Endothelial cell of umbilical vein (primary cell): Measurements from ENCODE around the gene KIF6. TPM values are rescaled to one million over a fixed set of nuclear protein-coding genes. Genes with fewer than 3 reads are reported as not detected.

Source experiments
- BruUV-seq: library from RNA; stranded (reverse); fragments of 400-500 nt; replicated peaks from 2 replicates; lab custom pipeline; 2021; lab: Mats Ljungman, UMichigan
- CTCF ChIA-PET: fragments of 300-600, 350-600 bp; sonication (Branson Sonifier 250); formaldehyde crosslinking; loops from one replicate; lab custom pipeline; 2021; ENCODE audit warnings: antibody characterized with exemption, inconsistent platforms; lab: Charles Lee
- POLR2A ChIA-PET: fragments of 300-600, 350-600 bp; sonication (Branson Sonifier 250); formaldehyde crosslinking; loops from one replicate; lab custom pipeline; 2021; ENCODE audit warnings: antibody characterized with exemption, inconsistent platforms; lab: Charles Lee
- DNase-seq: peaks from one replicate; pipeline ENCODE4 v3.0.0-alpha.2; 2011; ENCODE audit warnings: low read depth, low spot score
- FAIRE-seq: peaks from 2 replicates; lab custom pipeline; 2011; peaks lifted over from hg19 to GRCh38; lab: Jason Lieb, UNC
- H2AFZ ChIP-seq: 2 replicates; pipeline ENCODE4 v1.6.0; 2012; ENCODE audit warnings: low read depth, low read length, control low read depth, inconsistent platforms
- H3K27ac ChIP-seq: 2 replicates; pipeline ENCODE4 v1.5.1; 2011; ENCODE audit warnings: low read depth, mild to moderate bottlenecking, control low read depth, low read length, moderate library complexity; ENCODE audit not compliant: insufficient read depth
- H3K27me3 ChIP-seq, 2 experiments: 2 replicates each; pipeline versions ENCODE4 v1.6.0 to v1.6.1; 2011; ENCODE audit warnings: low read length in 2 of 2, mixed read lengths in 1 of 2; ENCODE audit not compliant: control insufficient read depth in 2 of 2, insufficient read depth in 2 of 2
- H3K36me3 ChIP-seq, 2 experiments: 2 replicates in 1 of 2; 3 replicates in 1 of 2; pipeline ENCODE4 v1.5.1; 2011; ENCODE audit warnings: low read length in 2 of 2, mild to moderate bottlenecking in 1 of 2, moderate library complexity in 1 of 2; ENCODE audit not compliant: control insufficient read depth in 2 of 2, insufficient read depth in 2 of 2; ENCODE audit errors: extremely low read depth in 1 of 2
- H3K4me1 ChIP-seq: 3 replicates; pipeline ENCODE4 v1.5.1; 2011; ENCODE audit warnings: mild to moderate bottlenecking, low read length; ENCODE audit not compliant: control insufficient read depth, insufficient read depth; ENCODE audit errors: extremely low read depth
- H3K4me2 ChIP-seq: 2 replicates; pipeline ENCODE4 v1.6.1; 2011; ENCODE audit warnings: low read length, control low read depth, mixed read lengths; ENCODE audit not compliant: insufficient read depth
- H3K4me3 ChIP-seq, 3 experiments: fragments of 200-600 bp in 1 of 3; sonication (generic), shearing (Covaris generic) in 1 of 3; replicated peaks in 1 of 3; 2 replicates each; pipeline ENCODE4 v1.5.1; 2011 to 2016; ENCODE audit warnings: control low read depth in 3 of 3, low read length in 3 of 3, mild to moderate bottlenecking in 2 of 3, inconsistent platforms in 1 of 3, low read depth in 1 of 3, moderate library complexity in 1 of 3; ENCODE audit not compliant: insufficient read depth in 1 of 3
- H3K79me2 ChIP-seq: 2 replicates; pipeline ENCODE4 v1.6.0; 2012; ENCODE audit warnings: low read length, inconsistent platforms; ENCODE audit not compliant: control insufficient read depth, insufficient read depth
- H3K9ac ChIP-seq: replicated peaks from 2 replicates; pipeline ENCODE3; 2011; ENCODE audit warnings: low read length, control low read depth; ENCODE audit not compliant: insufficient read depth; ENCODE audit errors: extremely low read depth
- H3K9me1 ChIP-seq: replicated peaks from 3 replicates; pipeline ENCODE4 v1.6.0; 2011; ENCODE audit warnings: mild to moderate bottlenecking, low read length; ENCODE audit not compliant: control insufficient read depth, insufficient read depth; ENCODE audit errors: extremely low read depth
- H3K9me3 ChIP-seq: replicated peaks from 2 replicates; pipeline ENCODE4 v1.5.1; 2012; ENCODE audit warnings: low read length, inconsistent platforms; ENCODE audit not compliant: control insufficient read depth, insufficient read depth
- H4K20me1 ChIP-seq: replicated peaks from 2 replicates; pipeline ENCODE3; 2011; ENCODE audit warnings: mild to moderate bottlenecking, low read length; ENCODE audit not compliant: control insufficient read depth, insufficient read depth; ENCODE audit errors: extremely low read depth
- CTCF ChIP-seq, 2 donors: IDR thresholded peaks; 1 replicate in 1 of 2; 2 replicates in 1 of 2; pipeline ENCODE4 v1.5.1; 2011; ENCODE audit warnings: low read length in 2 of 2, mild to moderate bottlenecking in 2 of 2, moderate library complexity in 2 of 2, control low read depth in 1 of 2, inconsistent platforms in 1 of 2, low read depth in 1 of 2; ENCODE audit not compliant: insufficient read depth in 1 of 2; ENCODE audit errors: extremely low read depth in 1 of 2
- EZH2 ChIP-seq: IDR thresholded peaks from 2 replicates; pipeline ENCODE4 v1.6.1; 2012; ENCODE audit warnings: borderline replicate concordance, low read depth, mild to moderate bottlenecking, moderate library complexity, low read length, inconsistent platforms; ENCODE audit not compliant: severe bottlenecking
- FOS ChIP-seq: IDR thresholded peaks from 2 replicates; pipeline ENCODE4 v1.6.1; 2011; ENCODE audit warnings: mild to moderate bottlenecking, low read length, moderate library complexity, borderline replicate concordance; ENCODE audit not compliant: insufficient read depth
- GATA2 ChIP-seq: IDR thresholded peaks from 2 replicates; pipeline ENCODE4 v1.7.0; 2011; ENCODE audit warnings: low read depth, mild to moderate bottlenecking, moderate library complexity, mixed read lengths, low read length; ENCODE audit not compliant: insufficient read length, insufficient read depth
- JUN ChIP-seq: IDR thresholded peaks from 2 replicates; pipeline ENCODE4 v1.6.1; 2011; ENCODE audit warnings: borderline replicate concordance, low read depth; ENCODE audit not compliant: insufficient read length, insufficient read depth
- MAX ChIP-seq: IDR thresholded peaks from 2 replicates; pipeline ENCODE4 v1.6.1; 2011; ENCODE audit not compliant: insufficient read depth, insufficient read length
- MYC ChIP-seq: IDR thresholded peaks from one replicate; pipeline ENCODE4 v1.6.1; 2011; ENCODE audit warnings: mild to moderate bottlenecking, low read depth, low read length
- POLR2A ChIP-seq: IDR thresholded peaks from 2 replicates; pipeline ENCODE4 v1.6.1; 2012; ENCODE audit warnings: low read depth, mild to moderate bottlenecking, control low read depth, low read length
- POLR2AphosphoS5 ChIP-seq: IDR thresholded peaks from 2 replicates; pipeline ENCODE4 v1.6.1; 2012; ENCODE audit warnings: low read depth, mild to moderate bottlenecking, control low read depth, low read length, moderate library complexity; ENCODE audit not compliant: insufficient read depth
- dilution Hi-C: fragments of 300-500 bp; cut with MboI; formaldehyde crosslinking; loops from one replicate; pipeline ENCODE4 v1.15.0; 2019; ENCODE audit warnings: low sequenced_read_pairs; ENCODE audit not compliant: extremely low pct_ligation_motif_present
- intact Hi-C: fragments of 100-400 bp; cut with micrococcal nuclease; formaldehyde crosslinking; loops from one replicate; pipeline ENCODE4 v1.10.0; 2022
- polyA plus RNA-seq, 4 experiments: library from polyadenylated mRNA; depleted of rRNA in 3 of 4; stranded (reverse) in 3 of 4; unstranded in 1 of 4; fragments of >200 nt; gene quantifications; 2 replicates each; pipeline versions ENCODE4 v1.2.1 to v1.2.3, GENCODE V29; 2011 to 2012; ENCODE audit warnings: missing spikeins in 1 of 4
- total RNA-seq: library from RNA; stranded (reverse); gene quantifications from 2 replicates; pipeline ENCODE4 v1.2.3, GENCODE V29; 2021

Gene KIF6
- total and polyA plus RNA-seq, 2 donors (not counting 3 experiments of a cell fraction or from before 2014, with no cell fraction given) = not detected

GRCh38 chr6:39576556-39577303 lies 148.5 kb downstream of the KIF6 start:
- no peaks in the 10 kb centered on the region for H3K27me3 ChIP-seq
- intact Hi-C loops = no loop called here
- FAIRE-seq (no peak), DNase-seq (no peak)
- H3K4me2 ChIP-seq = no peak overlapping the region
- H3K36me3 ChIP-seq = no peaks in the 10 kb centered on the region
- no peak overlapping the region for H2AFZ ChIP-seq
- H3K79me2 ChIP-seq = no peaks in the 10 kb centered on the region
- H3K27ac ChIP-seq = no peak overlapping the region
- H3K9ac ChIP-seq = no peak overlapping the region
- dilution Hi-C loops = no loop called here
- CTCF ChIA-PET = no interaction called here
- BruUV-seq = no TSS peak
- no peaks in the 10 kb centered on the region for H3K9me3 ChIP-seq
- TF ChIP-seq JUN (no peak), EZH2 (no peak), FOS (no peak), CTCF (IDR thresholded peaks at IDR 0.05; ENCODE audit: extremely low read depth in 1 of 2, insufficient read depth in 1 of 2, low read depth in 1 of 2, low read length in 2 of 2) (no peak)
- POLR2A ChIA-PET = no interaction called here
- no peaks in the 10 kb centered on the region for H3K4me1 ChIP-seq
- no peaks in the 10 kb centered on the region for H3K9me1 ChIP-seq
- H3K4me3 ChIP-seq = no peak overlapping the region
- H4K20me1 ChIP-seq = no peaks in the 10 kb centered on the region

- ChIA-PET POLR2A (no interaction called here), CTCF (no interaction called here)
- TF ChIP-seq JUN (no peak), GATA2 (no peak), CTCF (IDR thresholded peaks at IDR 0.05; ENCODE audit: extremely low read depth in 1 of 2, insufficient read depth in 1 of 2, low read depth in 1 of 2, low read length in 2 of 2) (no peak), MAX (no peak), MYC (no peak), FOS (no peak), POLR2A (no peak), EZH2 (no peak), POLR2AphosphoS5 (no peak)
- Histone ChIP-seq H3K27me3 (no peaks in the 10 kb centered on the region), H3K4me3 (no peak overlapping the region), H3K9ac (no peak overlapping the region), H3K4me1 (no peaks in the 10 kb centered on the region), H3K36me3 (no peaks in the 10 kb centered on the region), H4K20me1 (no peaks in the 10 kb centered on the region), H3K9me3 (no peaks in the 10 kb centered on the region), H3K27ac (no peak overlapping the region), H3K9me1 (no peaks in the 10 kb centered on the region), H2AFZ (no peak overlapping the region), H3K4me2 (no peak overlapping the region), H3K79me2 (no peaks in the 10 kb centered on the region)
- intact Hi-C loops (no loop called here), dilution Hi-C loops (no loop called here)
- DNase-seq = no peak
- no TSS peak for BruUV-seq
- no peak for FAIRE-seq
Measured at GRCh38 chr6:39574991-39575390, 150.2 kb downstream of the KIF6 start.
